Measurements from ENCODE around the gene CEP112. TPM values are rescaled to one million over a fixed set of nuclear protein-coding genes. Genes with fewer than 3 reads are reported as not detected.
"Not testable (repeated sequence)": the region's sequence is repeated elsewhere in the genome, so short reads cannot be mapped to it uniquely, and the experiment has no call there.

CEP112 gene
- total and polyA plus RNA-seq, 2 experiments from 2014 or later = 4.0 to 4.3 TPM

GRCh38 chr17:65739034-65739433 is 452.9 kb downstream of the CEP112 start:
- no peak overlapping the region for H3K4me3 Mint-ChIP-seq
- Histone ChIP-seq H3K27me3 (ENCODE audit: insufficient read depth) (no peaks in the 10 kb centered on the region), H3K36me3 (ENCODE audit: insufficient read depth) (peaks cover 3% of the 10 kb centered on the region; the same call in 1 of the 2 replicates), H3K4me1 (ENCODE audit: insufficient read depth) (peaks cover 20% of the 10 kb centered on the region), H3F3A (replicated peaks; ENCODE audit: low read depth) (no peaks in the 10 kb centered on the region), H3K79me2 (replicated peaks; ENCODE audit: insufficient read depth) (no peaks in the 10 kb centered on the region), H4K20me1 (replicated peaks; ENCODE audit: insufficient read depth) (no peaks in the 10 kb centered on the region), H2AFZ (no peak overlapping the region), H3K4me2 (no peak overlapping the region), H3K27ac (ENCODE audit: low read depth) (no peak overlapping the region), H3K9me2 (ENCODE audit: insufficient read depth) (no peaks in the 10 kb centered on the region), H3K4me3 (no peak overlapping the region)
- H3K27me3 Mint-ChIP-seq (ENCODE audit: insufficient read depth, low read depth, poor library complexity) = no peaks in the 10 kb centered on the region
- peaks cover 4% of the 10 kb centered on the region; the same call in 1 of the 3 replicates for H3K36me3 Mint-ChIP-seq (ENCODE audit: low read depth)
- H3K9me3 Mint-ChIP-seq = peaks cover 10% of the 10 kb centered on the region; the same call in 1 of the 3 replicates
- DNase-seq (ENCODE audit: low spot score) (no peak), ATAC-seq (no peak)
- H3K27ac Mint-ChIP-seq = no peak overlapping the region
- peaks cover 20% of the 10 kb centered on the region for H3K4me1 Mint-ChIP-seq
- TF ChIP-seq POLR2AphosphoS5 (IDR thresholded peaks at IDR 0.05; ENCODE audit: low read depth) (no peak), ZNF331 (CRISPR knock-in tag; IDR thresholded peaks at IDR 0.05; ENCODE audit: low read depth) (peak; percentile 91)

- Histone ChIP-seq H3K9me2 (ENCODE audit: insufficient read depth) (no peaks in the 10 kb centered on the region), H3K27ac (ENCODE audit: low read depth) (no peak overlapping the region), H3F3A (replicated peaks; ENCODE audit: low read depth) (no peaks in the 10 kb centered on the region), H4K20me1 (replicated peaks; ENCODE audit: insufficient read depth) (no peaks in the 10 kb centered on the region), H3K79me2 (replicated peaks; ENCODE audit: insufficient read depth) (no peaks in the 10 kb centered on the region), H3K4me1 (ENCODE audit: insufficient read depth) (peaks cover 10% of the 10 kb centered on the region), H3K27me3 (ENCODE audit: insufficient read depth) (no peaks in the 10 kb centered on the region), H3K4me3 (no peak overlapping the region), H3K4me2 (no peak overlapping the region), H2AFZ (no peak overlapping the region), H3K36me3 (ENCODE audit: insufficient read depth) (peaks cover 3% of the 10 kb centered on the region; the same call in 1 of the 2 replicates)
- DNase-seq (ENCODE audit: low spot score) (no peak), ATAC-seq (no peak)
- Mint-ChIP-seq H3K27me3 (ENCODE audit: insufficient read depth, low read depth, poor library complexity) (no peaks in the 10 kb centered on the region), H3K4me3 (no peak overlapping the region), H3K27ac (no peak overlapping the region), H3K9me3 (peaks cover 10% of the 10 kb centered on the region; the same call in 1 of the 3 replicates), H3K36me3 (ENCODE audit: low read depth) (peaks cover 4% of the 10 kb centered on the region; the same call in 1 of the 3 replicates), H3K4me1 (peaks cover 13% of the 10 kb centered on the region)
- TF ChIP-seq CREB1 (CRISPR knock-in tag; IDR thresholded peaks at IDR 0.05; ENCODE audit: low read depth) (no peak), EZH2 (IDR thresholded peaks at IDR 0.05; ENCODE audit: low read depth, unreplicated experiment) (no peak)
Observed at GRCh38 chr17:65737451-65737850, 454.5 kb downstream of the CEP112 start.

GRCh38 chr17:65733314-65733713 is 458.6 kb downstream of the CEP112 start:
- no peaks in the 10 kb centered on the region for H3K79me2 ChIP-seq (replicated peaks; ENCODE audit: insufficient read depth)
- H3K4me3 ChIP-seq = no peak overlapping the region
- no peaks in the 10 kb centered on the region for H3K9me2 ChIP-seq (ENCODE audit: insufficient read depth)
- no peaks in the 10 kb centered on the region for H3K36me3 ChIP-seq (ENCODE audit: insufficient read depth)
- H3K27ac Mint-ChIP-seq = no peak overlapping the region
- no peaks in the 10 kb centered on the region for H4K20me1 ChIP-seq (replicated peaks; ENCODE audit: insufficient read depth)
- H3F3A ChIP-seq (replicated peaks; ENCODE audit: low read depth) = no peaks in the 10 kb centered on the region
- no peak overlapping the region for H3K4me2 ChIP-seq
- ATAC-seq = no peak
- no peaks in the 10 kb centered on the region for H3K27me3 Mint-ChIP-seq (ENCODE audit: insufficient read depth, low read depth, poor library complexity)
- no peak overlapping the region for H2AFZ ChIP-seq
- no peaks in the 10 kb centered on the region for H3K27me3 ChIP-seq (ENCODE audit: insufficient read depth)
- no peaks in the 10 kb centered on the region; the same call in 1 of the 2 replicates for H3K4me1 ChIP-seq (ENCODE audit: insufficient read depth)
- no peak overlapping the region for H3K4me3 Mint-ChIP-seq
- no peaks in the 10 kb centered on the region for H3K36me3 Mint-ChIP-seq (ENCODE audit: low read depth)
- DNase-seq (ENCODE audit: low spot score) = no peak
- TF ChIP-seq EZH2 (IDR thresholded peaks at IDR 0.05; ENCODE audit: low read depth, unreplicated experiment) = no peak
- no peak for TF ChIP-seq CREB1 (CRISPR knock-in tag; IDR thresholded peaks at IDR 0.05; ENCODE audit: low read depth)
- TF ChIP-seq CTCF (conservative IDR thresholded peaks at IDR 0.05; ENCODE audit: low read depth in 2 of 2) = no peak
- TF ChIP-seq EZH2phosphoT487 (IDR thresholded peaks at IDR 0.05; ENCODE audit: unreplicated experiment) = no peak
- no peaks in the 10 kb centered on the region; the same call in 2 of the 3 replicates for H3K9me3 Mint-ChIP-seq
- no peak overlapping the region for H3K27ac ChIP-seq (ENCODE audit: low read depth)
- H3K4me1 Mint-ChIP-seq = peaks cover 6% of the 10 kb centered on the region; the same call in 2 of the 3 replicates

GRCh38 chr17:65732667-65733066 is 459.3 kb downstream of the CEP112 start:
- not testable (repeated sequence) for H3K36me3 Mint-ChIP-seq (ENCODE audit: low read depth); H2AFZ ChIP-seq; H3K4me1 ChIP-seq (ENCODE audit: insufficient read depth); H4K20me1 ChIP-seq (replicated peaks; ENCODE audit: insufficient read depth); ATAC-seq; H3K27me3 Mint-ChIP-seq (ENCODE audit: insufficient read depth, low read depth, poor library complexity); DNase-seq (ENCODE audit: low spot score); H3K4me3 ChIP-seq; H3K9me2 ChIP-seq (ENCODE audit: insufficient read depth); H3F3A ChIP-seq (replicated peaks; ENCODE audit: low read depth); H3K9me3 Mint-ChIP-seq; H3K4me3 Mint-ChIP-seq; H3K79me2 ChIP-seq (replicated peaks; ENCODE audit: insufficient read depth); H3K4me1 Mint-ChIP-seq; H3K36me3 ChIP-seq (ENCODE audit: insufficient read depth); H3K27ac Mint-ChIP-seq; H3K4me2 ChIP-seq; H3K27ac ChIP-seq (ENCODE audit: low read depth); H3K27me3 ChIP-seq (ENCODE audit: insufficient read depth)
